K562 (cell line): ENCODE measurements around the gene IMMP2L. TPM values are rescaled to one million over a fixed set of nuclear protein-coding genes. Genes with fewer than 3 reads are reported as not detected.

Source experiments
- BCL6 ChIP-seq: fragments of 250-450 bp; sonication (Bioruptor Pico); IDR thresholded peaks from 2 replicates; pipeline ENCODE4 v1.4.0; 2020
- CHAMP1 ChIP-seq: fragments of 450-650 bp; IDR thresholded peaks from 2 replicates; pipeline ENCODE4 v1.6.1; 2016; ENCODE audit warnings: mild to moderate bottlenecking
- DDX20 ChIP-seq: fragments of 450-650 bp; IDR thresholded peaks from 2 replicates; pipeline ENCODE4 v1.6.1; 2016; ENCODE audit warnings: missing genetic modification characterization, low read depth, mild to moderate bottlenecking, missing compliant biosample characterization, moderate library complexity
- DNMT1 ChIP-seq: fragments of 450-650 bp; IDR thresholded peaks from 2 replicates; pipeline ENCODE4 v1.6.1; 2016; ENCODE audit warnings: antibody characterized with exemption, mild to moderate bottlenecking
- ETV1 ChIP-seq: fragments of 450-650 bp; conservative IDR thresholded peaks from 2 replicates; pipeline ENCODE4 v1.6.1; 2016; ENCODE audit warnings: missing genetic modification characterization, control low read depth, low read depth, missing compliant biosample characterization
- HDAC2 ChIP-seq: fragments of 450-650 bp; IDR thresholded peaks from 2 replicates; pipeline ENCODE4 v1.6.1; 2016; ENCODE audit warnings: mild to moderate bottlenecking
- KDM4B ChIP-seq, 2 experiments: fragments of 450-650 bp in 1 of 2; sonication (generic) in 1 of 2; IDR thresholded peaks; 2 replicates each; pipeline ENCODE4 v1.6.1; 2016 to 2017; ENCODE audit warnings: borderline replicate concordance in 2 of 2, antibody characterized with exemption in 1 of 2, low read depth in 1 of 2, mild to moderate bottlenecking in 1 of 2
- KDM5B ChIP-seq: fragments of 200-600 bp; sonication (generic); IDR thresholded peaks from 2 replicates; pipeline ENCODE4 v1.6.1; 2012; ENCODE audit warnings: low read depth, mild to moderate bottlenecking, moderate library complexity, low read length, control low read depth, inconsistent platforms; ENCODE audit not compliant: insufficient replicate concordance
- NR0B1 ChIP-seq: fragments of 450-650 bp; IDR thresholded peaks from one replicate; pipeline ENCODE4 v1.6.1; 2018; ENCODE audit warnings: mild to moderate bottlenecking, moderate library complexity; ENCODE audit not compliant: partially characterized antibody
- POLR2H ChIP-seq: IDR thresholded peaks from 2 replicates; pipeline ENCODE4 v1.6.1; 2016; ENCODE audit warnings: missing genetic modification characterization, low read depth, mild to moderate bottlenecking, control low read depth, missing compliant biosample characterization, moderate library complexity
- XRCC5 ChIP-seq: fragments of 200-400 bp; formaldehyde crosslinking; IDR thresholded peaks from 2 replicates; pipeline ENCODE4 v1.6.1; 2017; ENCODE audit warnings: low read depth, mild to moderate bottlenecking, low read length
- ZBTB33 ChIP-seq: sonication (generic); formaldehyde crosslinking; IDR thresholded peaks from 2 replicates; pipeline ENCODE4 v1.8.1; 2023; ENCODE audit warnings: mild to moderate bottlenecking, missing genetic modification reagents
- ZNF121 ChIP-seq: sonication (generic); formaldehyde crosslinking; conservative IDR thresholded peaks from 2 replicates; pipeline ENCODE4 v1.8.0; 2022; ENCODE audit warnings: missing genetic modification reagents
- polyA plus RNA-seq, 8 experiments: library from polyadenylated mRNA; depleted of rRNA in 4 of 8; stranded (reverse) in 5 of 8; unstranded in 3 of 8; fragments of >200 nt; fragmentation: Nextera tagmentation in 2 of 8; fragmentation: Illumina TruSeq in 1 of 8; extraction: Ambion mirVana in 2 of 8; extraction: Trizol in 1 of 8; gene quantifications; 2 replicates each; pipeline versions ENCODE4 v1.2.1 to v1.2.3, GENCODE V29; 2011 to 2014; ENCODE audit warnings: inconsistent platforms in 1 of 8, missing spikeins in 1 of 8
- total RNA-seq, 7 experiments: library from RNA; depleted of rRNA in 6 of 7; stranded (reverse); fragments of >200 nt in 6 of 7; fragmentation: Illumina TruSeq in 2 of 7; extraction: Trizol in 2 of 7; gene quantifications; 2 replicates each; pipeline versions ENCODE4 v1.2.1 to v1.2.3, GENCODE V29; 2011 to 2021; ENCODE audit warnings: low replicate concordance in 1 of 7
- TF ChIP-seq, protein P1 (sequence below), 2 experiments: fragments of 450-650 bp; formaldehyde crosslinking in 1 of 2; IDR thresholded peaks; 2 replicates each; pipeline versions ENCODE4 v1.4.0 to v1.6.1; 2014 to 2020; ENCODE audit warnings: mild to moderate bottlenecking in 2 of 2, borderline replicate concordance in 1 of 2, low read depth in 1 of 2

IMMP2L gene
- total and polyA plus RNA-seq, 9 of the 15 experiments (the other 6 are each of a cell fraction or from before 2014, with no cell fraction given): 29.7 to 116 (median 53.0) TPM

DNA sequence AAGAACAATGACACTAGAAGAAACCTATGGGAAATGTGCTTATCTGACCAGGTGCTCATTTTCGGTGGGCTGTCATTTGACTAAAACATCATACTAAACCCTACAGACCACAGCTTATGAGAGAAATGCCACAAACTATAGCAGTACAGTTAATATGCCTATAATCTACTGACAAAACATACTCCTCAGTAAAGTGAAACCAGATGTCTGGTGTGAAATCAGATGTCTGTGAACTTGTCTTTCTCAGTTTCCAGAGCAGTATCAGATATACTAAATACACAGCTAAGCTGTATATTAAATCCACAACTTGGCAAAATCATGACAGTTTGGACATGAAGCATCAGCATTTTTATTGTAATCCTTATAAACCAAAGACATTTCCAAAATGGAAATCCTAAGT is 3.3 kb downstream of the IMMP2L start (continued):
- TF ChIP-seq NR0B1 (no peak), ZBTB33 (CRISPR knock-in tag) (no peak), KDM4B (IDR thresholded peaks at IDR 0.05; ENCODE audit: borderline replicate concordance in 2 of 2, low read depth in 1 of 2) (no peak; a peak in 1 of 4 replicates), DNMT1 (no peak), XRCC5 (no peak), POLR2H (tag) (no peak), ZNF121 (CRISPR knock-in tag) (no peak), ETV1 (tag) (no peak), BCL6 (CRISPR knock-in tag) (no peak), HDAC2 (no peak), CHAMP1 (0 out of 2 replicates have a peak, but pooled peaks have one; percentile 24), KDM5B (no peak), DDX20 (no peak)
- TF ChIP-seq, protein P1, sequence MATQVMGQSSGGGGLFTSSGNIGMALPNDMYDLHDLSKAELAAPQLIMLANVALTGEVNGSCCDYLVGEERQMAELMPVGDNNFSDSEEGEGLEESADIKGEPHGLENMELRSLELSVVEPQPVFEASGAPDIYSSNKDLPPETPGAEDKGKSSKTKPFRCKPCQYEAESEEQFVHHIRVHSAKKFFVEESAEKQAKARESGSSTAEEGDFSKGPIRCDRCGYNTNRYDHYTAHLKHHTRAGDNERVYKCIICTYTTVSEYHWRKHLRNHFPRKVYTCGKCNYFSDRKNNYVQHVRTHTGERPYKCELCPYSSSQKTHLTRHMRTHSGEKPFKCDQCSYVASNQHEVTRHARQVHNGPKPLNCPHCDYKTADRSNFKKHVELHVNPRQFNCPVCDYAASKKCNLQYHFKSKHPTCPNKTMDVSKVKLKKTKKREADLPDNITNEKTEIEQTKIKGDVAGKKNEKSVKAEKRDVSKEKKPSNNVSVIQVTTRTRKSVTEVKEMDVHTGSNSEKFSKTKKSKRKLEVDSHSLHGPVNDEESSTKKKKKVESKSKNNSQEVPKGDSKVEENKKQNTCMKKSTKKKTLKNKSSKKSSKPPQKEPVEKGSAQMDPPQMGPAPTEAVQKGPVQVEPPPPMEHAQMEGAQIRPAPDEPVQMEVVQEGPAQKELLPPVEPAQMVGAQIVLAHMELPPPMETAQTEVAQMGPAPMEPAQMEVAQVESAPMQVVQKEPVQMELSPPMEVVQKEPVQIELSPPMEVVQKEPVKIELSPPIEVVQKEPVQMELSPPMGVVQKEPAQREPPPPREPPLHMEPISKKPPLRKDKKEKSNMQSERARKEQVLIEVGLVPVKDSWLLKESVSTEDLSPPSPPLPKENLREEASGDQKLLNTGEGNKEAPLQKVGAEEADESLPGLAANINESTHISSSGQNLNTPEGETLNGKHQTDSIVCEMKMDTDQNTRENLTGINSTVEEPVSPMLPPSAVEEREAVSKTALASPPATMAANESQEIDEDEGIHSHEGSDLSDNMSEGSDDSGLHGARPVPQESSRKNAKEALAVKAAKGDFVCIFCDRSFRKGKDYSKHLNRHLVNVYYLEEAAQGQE (IDR thresholded peaks at IDR 0.05; ENCODE audit: borderline replicate concordance): no peak; the same call in 1 of the 2 replicates
- TF ChIP-seq, protein P1 (CRISPR knock-in tag; IDR thresholded peaks at IDR 0.05; ENCODE audit: low read depth): no peak
